Measurements from ENCODE around the gene MCMBP. TPM values are rescaled to one million over a fixed set of nuclear protein-coding genes. Genes with fewer than 3 reads are reported as not detected.
A peak's percentile ranks its signal among the peaks of the same experiment; 100 is the strongest.

The MCMBP gene
- total RNA-seq, 2 experiments from 2014 or later, result 14.5 to 14.6 TPM

- no peak overlapping the region for H3K4me3 Mint-ChIP-seq
- Histone ChIP-seq H3K36me3 (ENCODE audit: insufficient read depth, low read length) (peaks cover 44% of the 10 kb centered on the region), H3K4me3 (ENCODE audit: low read length) (no peak overlapping the region), H3K9me3 (ENCODE audit: control insufficient read depth in 1 of 2, insufficient read depth in 1 of 2, low read length in 2 of 2) (no peaks in the 10 kb centered on the region), H3K27ac (ENCODE audit: low read depth in 1 of 2, low read length in 2 of 2) (no peak overlapping the region), H3K27me3 (ENCODE audit: control insufficient read depth in 1 of 2, insufficient read depth in 2 of 2, low read length in 2 of 2) (no peaks in the 10 kb centered on the region), H3K4me1 (ENCODE audit: insufficient read depth, low read length) (no peaks in the 10 kb centered on the region)
- H3K27ac Mint-ChIP-seq, result peak overlapping the region; percentile 61
- DNase-seq (no peak), ATAC-seq (ENCODE audit: poor library complexity) (no peak)
- no peaks in the 10 kb centered on the region for H3K9me3 Mint-ChIP-seq
- H3K4me1 Mint-ChIP-seq (ENCODE audit: low read depth), result no peaks in the 10 kb centered on the region
- peaks cover 73% of the 10 kb centered on the region for H3K36me3 Mint-ChIP-seq (ENCODE audit: low read depth)
- TF ChIP-seq, protein P1, sequence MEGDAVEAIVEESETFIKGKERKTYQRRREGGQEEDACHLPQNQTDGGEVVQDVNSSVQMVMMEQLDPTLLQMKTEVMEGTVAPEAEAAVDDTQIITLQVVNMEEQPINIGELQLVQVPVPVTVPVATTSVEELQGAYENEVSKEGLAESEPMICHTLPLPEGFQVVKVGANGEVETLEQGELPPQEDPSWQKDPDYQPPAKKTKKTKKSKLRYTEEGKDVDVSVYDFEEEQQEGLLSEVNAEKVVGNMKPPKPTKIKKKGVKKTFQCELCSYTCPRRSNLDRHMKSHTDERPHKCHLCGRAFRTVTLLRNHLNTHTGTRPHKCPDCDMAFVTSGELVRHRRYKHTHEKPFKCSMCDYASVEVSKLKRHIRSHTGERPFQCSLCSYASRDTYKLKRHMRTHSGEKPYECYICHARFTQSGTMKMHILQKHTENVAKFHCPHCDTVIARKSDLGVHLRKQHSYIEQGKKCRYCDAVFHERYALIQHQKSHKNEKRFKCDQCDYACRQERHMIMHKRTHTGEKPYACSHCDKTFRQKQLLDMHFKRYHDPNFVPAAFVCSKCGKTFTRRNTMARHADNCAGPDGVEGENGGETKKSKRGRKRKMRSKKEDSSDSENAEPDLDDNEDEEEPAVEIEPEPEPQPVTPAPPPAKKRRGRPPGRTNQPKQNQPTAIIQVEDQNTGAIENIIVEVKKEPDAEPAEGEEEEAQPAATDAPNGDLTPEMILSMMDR (IDR thresholded peaks at IDR 0.05), result no peak
- CTCF ChIA-PET, result no interaction called here
- POLR2A ChIA-PET, result no interaction called here
- H3K27me3 Mint-ChIP-seq, result no peaks in the 10 kb centered on the region
- intact Hi-C loops (cut with DNase I, micrococcal nuclease), result no loop called here
These were observed 45.9 kb downstream of the MCMBP start for GRCh38 chr10:119826771-119827170.

- Mint-ChIP-seq H3K36me3 (ENCODE audit: low read depth) (peaks cover 64% of the 10 kb centered on the region), H3K27ac (no peak overlapping the region), H3K9me3 (no peaks in the 10 kb centered on the region), H3K4me1 (ENCODE audit: low read depth) (no peaks in the 10 kb centered on the region), H3K4me3 (no peak overlapping the region), H3K27me3 (no peaks in the 10 kb centered on the region)
- peaks cover 20% of the 10 kb centered on the region for H3K36me3 ChIP-seq (ENCODE audit: insufficient read depth, low read length)
- no peak overlapping the region for H3K4me3 ChIP-seq (ENCODE audit: low read length)
- ChIA-PET CTCF (no interaction called here), POLR2A (no interaction called here)
- DNase-seq (no peak), ATAC-seq (ENCODE audit: poor library complexity) (no peak)
- H3K27me3 ChIP-seq (ENCODE audit: control insufficient read depth in 1 of 2, insufficient read depth in 2 of 2, low read length in 2 of 2), result no peaks in the 10 kb centered on the region
- H3K4me1 ChIP-seq (ENCODE audit: insufficient read depth, low read length), result no peaks in the 10 kb centered on the region
- intact Hi-C loops (cut with DNase I, micrococcal nuclease), result no loop called here
- H3K9me3 ChIP-seq (ENCODE audit: control insufficient read depth in 1 of 2, insufficient read depth in 1 of 2, low read length in 2 of 2), result no peaks in the 10 kb centered on the region
- H3K27ac ChIP-seq (ENCODE audit: low read depth in 1 of 2, low read length in 2 of 2), result no peak overlapping the region
- TF ChIP-seq, protein P1 (IDR thresholded peaks at IDR 0.05), result no peak
These were observed 48.3 kb downstream of the MCMBP start for GRCh38 chr10:119824299-119824698.

DNA sequence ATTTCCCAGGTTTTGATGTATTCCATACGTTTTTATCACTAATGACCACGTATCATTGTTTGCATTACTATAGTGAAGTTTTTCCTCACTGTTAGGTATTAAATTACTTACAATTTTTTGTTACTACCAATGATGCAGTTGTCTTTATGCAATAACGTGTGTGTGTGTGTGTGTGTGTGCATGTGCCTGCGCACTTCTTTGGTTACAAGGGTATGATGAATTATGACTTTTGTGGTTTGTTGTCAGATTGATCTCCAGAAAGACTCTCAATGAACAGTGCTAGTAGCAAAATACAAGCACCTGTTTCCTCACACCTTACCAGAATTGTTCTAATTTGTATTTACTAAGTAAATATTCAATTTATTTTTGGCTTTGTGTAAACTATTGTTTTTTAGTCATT, 51.5 kb downstream of the MCMBP start:
- ChIA-PET CTCF (no interaction called here), POLR2A (no interaction called here)
- Histone ChIP-seq H3K4me1 (ENCODE audit: insufficient read depth, low read length) (no peaks in the 10 kb centered on the region), H3K27me3 (ENCODE audit: control insufficient read depth in 1 of 2, insufficient read depth in 2 of 2, low read length in 2 of 2) (no peaks in the 10 kb centered on the region), H3K36me3 (ENCODE audit: insufficient read depth, low read length) (peaks cover 6% of the 10 kb centered on the region), H3K4me3 (ENCODE audit: low read length) (no peak overlapping the region), H3K27ac (ENCODE audit: low read depth in 1 of 2, low read length in 2 of 2) (no peak overlapping the region), H3K9me3 (ENCODE audit: control insufficient read depth in 1 of 2, insufficient read depth in 1 of 2, low read length in 2 of 2) (peaks cover 0 to 9% of the 10 kb centered on the region in 2 experiments)
- TF ChIP-seq, protein P1 (IDR thresholded peaks at IDR 0.05), result no peak
- Mint-ChIP-seq H3K4me3 (no peak overlapping the region), H3K4me1 (ENCODE audit: low read depth) (no peaks in the 10 kb centered on the region), H3K27ac (no peak overlapping the region), H3K27me3 (no peaks in the 10 kb centered on the region), H3K9me3 (no peaks in the 10 kb centered on the region), H3K36me3 (ENCODE audit: low read depth) (peaks cover 45% of the 10 kb centered on the region)
- DNase-seq (no peak), ATAC-seq (ENCODE audit: poor library complexity) (no peak)
- intact Hi-C loops (cut with DNase I, micrococcal nuclease), result no loop called here

Measured in CD4-positive, alpha-beta T cell (primary cell).